ENCODE data around the gene PTPRM. TPM values are rescaled to one million over a fixed set of nuclear protein-coding genes. Genes with fewer than 3 reads are reported as not detected.

The PTPRM gene
- total RNA-seq, 1 donor from 2014 or later: 42.1 TPM

GRCh38 chr18:7645756-7646155, 78.6 kb downstream of the PTPRM start:
- no peak for DNase-seq (ENCODE audit: low read depth)

GRCh38 chr18:7646174-7646886, 79.2 kb downstream of the PTPRM start:
- no peaks in the 10 kb centered on the region for H3K27me3 ChIP-seq (ENCODE audit: control insufficient read depth, insufficient read depth, low read length)
- FAIRE-seq (no peak), DNase-seq (ENCODE audit: low read depth) (no peak)
- no peak for TF ChIP-seq CTCF (IDR thresholded peaks at IDR 0.05; ENCODE audit: insufficient read depth, low read length, severe bottlenecking)
- H3K4me3 ChIP-seq (ENCODE audit: low read depth, low read length): no peak overlapping the region
- H3K36me3 ChIP-seq (ENCODE audit: control insufficient read depth, insufficient read depth, low read length): no peaks in the 10 kb centered on the region

More at GRCh38 chr18:7645756-7646155, 78.6 kb downstream of the PTPRM start:
- Histone ChIP-seq H3K4me3 (ENCODE audit: low read depth, low read length) (no peak overlapping the region), H3K27me3 (ENCODE audit: control insufficient read depth, insufficient read depth, low read length) (no peaks in the 10 kb centered on the region), H3K36me3 (ENCODE audit: control insufficient read depth, insufficient read depth, low read length) (no peaks in the 10 kb centered on the region)
- no peak for FAIRE-seq
- TF ChIP-seq CTCF (IDR thresholded peaks at IDR 0.05; ENCODE audit: insufficient read depth, low read length, severe bottlenecking): no peak

GRCh38 chr18:7647500-7647899, 80.4 kb downstream of the PTPRM start:
- FAIRE-seq: no peak

GRCh38 chr18:7657050-7657449, 89.9 kb downstream of the PTPRM start:
- FAIRE-seq (no peak), DNase-seq (ENCODE audit: low read depth) (no peak)
- TF ChIP-seq CTCF (IDR thresholded peaks at IDR 0.05; ENCODE audit: insufficient read depth, low read length, severe bottlenecking): no peak
- Histone ChIP-seq H3K27me3 (ENCODE audit: control insufficient read depth, insufficient read depth, low read length) (no peaks in the 10 kb centered on the region), H3K36me3 (ENCODE audit: control insufficient read depth, insufficient read depth, low read length) (no peaks in the 10 kb centered on the region), H3K4me3 (ENCODE audit: low read depth, low read length) (no peak overlapping the region)

More at GRCh38 chr18:7647500-7647899, 80.4 kb downstream of the PTPRM start:
- no peak for TF ChIP-seq CTCF (IDR thresholded peaks at IDR 0.05; ENCODE audit: insufficient read depth, low read length, severe bottlenecking)
- DNase-seq (ENCODE audit: low read depth): peak; percentile 4
- no peaks in the 10 kb centered on the region for H3K36me3 ChIP-seq (ENCODE audit: control insufficient read depth, insufficient read depth, low read length)
- no peaks in the 10 kb centered on the region for H3K27me3 ChIP-seq (ENCODE audit: control insufficient read depth, insufficient read depth, low read length)
- H3K4me3 ChIP-seq (ENCODE audit: low read depth, low read length): no peak overlapping the region

- no peak for DNase-seq (ENCODE audit: low read depth)
- TF ChIP-seq CTCF (IDR thresholded peaks at IDR 0.05; ENCODE audit: insufficient read depth, low read length, severe bottlenecking): no peak
- Histone ChIP-seq H3K36me3 (ENCODE audit: control insufficient read depth, insufficient read depth, low read length) (no peaks in the 10 kb centered on the region), H3K4me3 (ENCODE audit: low read depth, low read length) (no peak overlapping the region), H3K27me3 (ENCODE audit: control insufficient read depth, insufficient read depth, low read length) (no peaks in the 10 kb centered on the region)
- FAIRE-seq: no peak
Observed at GRCh38 chr18:7657937-7658336, 90.8 kb downstream of the PTPRM start.

- Histone ChIP-seq H3K36me3 (ENCODE audit: control insufficient read depth, insufficient read depth, low read length) (no peaks in the 10 kb centered on the region), H3K27me3 (ENCODE audit: control insufficient read depth, insufficient read depth, low read length) (no peaks in the 10 kb centered on the region), H3K4me3 (ENCODE audit: low read depth, low read length) (no peak overlapping the region)
- FAIRE-seq (no peak), DNase-seq (ENCODE audit: low read depth) (peak; percentile 79)
- no peak for TF ChIP-seq CTCF (IDR thresholded peaks at IDR 0.05; ENCODE audit: insufficient read depth, low read length, severe bottlenecking)
Observed at GRCh38 chr18:7658701-7659100, 91.6 kb downstream of the PTPRM start.

Measured in bronchial epithelial cell (primary cell).